Measurements from ENCODE around the gene FGD6.

DNA sequence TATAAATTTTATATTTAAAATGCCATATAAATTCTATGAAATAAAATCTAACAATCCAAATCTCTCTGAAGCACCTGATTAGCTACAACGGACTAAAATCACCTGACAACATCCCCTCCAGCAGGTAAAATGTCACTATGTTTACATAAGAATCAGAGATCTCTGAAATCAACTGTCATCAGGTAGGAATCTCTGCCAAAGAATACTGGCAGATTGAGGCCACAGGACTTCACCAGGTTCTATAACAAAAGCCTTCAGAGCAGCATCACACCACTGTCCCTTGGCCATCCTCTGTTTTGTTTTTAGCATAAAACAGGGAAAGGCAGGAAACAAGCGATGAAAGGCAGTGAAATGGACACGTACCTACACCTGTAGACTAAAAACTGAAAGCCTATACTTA is 22.1 kb downstream of the FGD6 start:
- no peak for TF ChIP-seq POLR2A (IDR thresholded peaks at IDR 0.05)
- TF ChIP-seq, protein P1, sequence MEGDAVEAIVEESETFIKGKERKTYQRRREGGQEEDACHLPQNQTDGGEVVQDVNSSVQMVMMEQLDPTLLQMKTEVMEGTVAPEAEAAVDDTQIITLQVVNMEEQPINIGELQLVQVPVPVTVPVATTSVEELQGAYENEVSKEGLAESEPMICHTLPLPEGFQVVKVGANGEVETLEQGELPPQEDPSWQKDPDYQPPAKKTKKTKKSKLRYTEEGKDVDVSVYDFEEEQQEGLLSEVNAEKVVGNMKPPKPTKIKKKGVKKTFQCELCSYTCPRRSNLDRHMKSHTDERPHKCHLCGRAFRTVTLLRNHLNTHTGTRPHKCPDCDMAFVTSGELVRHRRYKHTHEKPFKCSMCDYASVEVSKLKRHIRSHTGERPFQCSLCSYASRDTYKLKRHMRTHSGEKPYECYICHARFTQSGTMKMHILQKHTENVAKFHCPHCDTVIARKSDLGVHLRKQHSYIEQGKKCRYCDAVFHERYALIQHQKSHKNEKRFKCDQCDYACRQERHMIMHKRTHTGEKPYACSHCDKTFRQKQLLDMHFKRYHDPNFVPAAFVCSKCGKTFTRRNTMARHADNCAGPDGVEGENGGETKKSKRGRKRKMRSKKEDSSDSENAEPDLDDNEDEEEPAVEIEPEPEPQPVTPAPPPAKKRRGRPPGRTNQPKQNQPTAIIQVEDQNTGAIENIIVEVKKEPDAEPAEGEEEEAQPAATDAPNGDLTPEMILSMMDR (IDR thresholded peaks at IDR 0.05): no peak

Measured in ovary (tissue), 3 donors.